ENCODE results near the gene PLEKHG4.

The PLEKHG4 gene

DNA sequence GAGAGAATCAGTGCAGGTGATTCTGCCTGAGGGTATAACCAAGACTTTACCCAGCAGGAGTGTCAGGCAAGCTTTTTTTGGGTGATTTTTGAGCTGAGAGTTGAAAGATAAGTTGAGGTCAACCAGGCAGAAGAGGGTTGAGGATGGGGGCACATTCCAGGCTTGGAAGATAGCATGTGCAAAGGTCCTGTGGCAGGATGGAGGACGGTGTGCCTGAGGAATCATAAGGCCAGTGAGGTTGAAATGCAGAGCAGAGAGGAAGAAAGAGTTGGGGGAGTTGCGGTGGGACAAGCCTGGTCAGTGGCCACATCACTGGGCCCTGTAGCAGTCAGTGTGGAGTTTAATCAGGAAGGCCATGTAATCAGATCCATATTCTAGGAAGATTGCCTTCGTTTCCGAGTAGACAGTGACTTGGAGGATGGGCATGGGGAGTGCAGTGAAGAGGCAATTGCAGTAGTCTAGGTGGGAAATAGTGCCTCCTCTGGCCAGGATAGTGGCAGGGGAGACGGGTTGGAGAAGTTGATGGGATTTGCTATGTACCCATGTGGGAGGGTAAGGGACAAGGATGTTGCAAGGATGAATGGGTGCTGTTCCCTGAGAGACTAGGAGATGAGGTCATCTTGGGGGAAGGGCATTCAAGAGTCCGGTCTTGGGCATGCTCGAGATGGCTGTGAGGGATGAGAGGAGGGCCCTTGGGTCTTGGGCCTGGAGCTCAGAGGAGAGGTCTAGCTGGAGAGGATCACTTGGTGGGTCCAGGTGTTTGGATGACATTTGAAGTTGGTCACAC, 3.9 kb downstream of the PLEKHG4 start:
- Histone ChIP-seq H3K27me3 (ENCODE audit: insufficient read depth, low read depth, severe bottlenecking) (no peaks in the 10 kb centered on the region), H3K36me3 (peaks cover 54% of the 10 kb centered on the region), H3K27ac (no peak overlapping the region), H3K4me3 (ENCODE audit: low read depth, low read length) (no peak overlapping the region), H3K9me3 (ENCODE audit: severe bottlenecking) (no peaks in the 10 kb centered on the region)
- DNase-seq = no peak
- TF ChIP-seq, protein P1, sequence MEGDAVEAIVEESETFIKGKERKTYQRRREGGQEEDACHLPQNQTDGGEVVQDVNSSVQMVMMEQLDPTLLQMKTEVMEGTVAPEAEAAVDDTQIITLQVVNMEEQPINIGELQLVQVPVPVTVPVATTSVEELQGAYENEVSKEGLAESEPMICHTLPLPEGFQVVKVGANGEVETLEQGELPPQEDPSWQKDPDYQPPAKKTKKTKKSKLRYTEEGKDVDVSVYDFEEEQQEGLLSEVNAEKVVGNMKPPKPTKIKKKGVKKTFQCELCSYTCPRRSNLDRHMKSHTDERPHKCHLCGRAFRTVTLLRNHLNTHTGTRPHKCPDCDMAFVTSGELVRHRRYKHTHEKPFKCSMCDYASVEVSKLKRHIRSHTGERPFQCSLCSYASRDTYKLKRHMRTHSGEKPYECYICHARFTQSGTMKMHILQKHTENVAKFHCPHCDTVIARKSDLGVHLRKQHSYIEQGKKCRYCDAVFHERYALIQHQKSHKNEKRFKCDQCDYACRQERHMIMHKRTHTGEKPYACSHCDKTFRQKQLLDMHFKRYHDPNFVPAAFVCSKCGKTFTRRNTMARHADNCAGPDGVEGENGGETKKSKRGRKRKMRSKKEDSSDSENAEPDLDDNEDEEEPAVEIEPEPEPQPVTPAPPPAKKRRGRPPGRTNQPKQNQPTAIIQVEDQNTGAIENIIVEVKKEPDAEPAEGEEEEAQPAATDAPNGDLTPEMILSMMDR (IDR thresholded peaks at IDR 0.05; ENCODE audit: low read depth, low read length) = 0 out of 2 replicates have a peak, but pooled peaks have one; percentile 7

DNA sequence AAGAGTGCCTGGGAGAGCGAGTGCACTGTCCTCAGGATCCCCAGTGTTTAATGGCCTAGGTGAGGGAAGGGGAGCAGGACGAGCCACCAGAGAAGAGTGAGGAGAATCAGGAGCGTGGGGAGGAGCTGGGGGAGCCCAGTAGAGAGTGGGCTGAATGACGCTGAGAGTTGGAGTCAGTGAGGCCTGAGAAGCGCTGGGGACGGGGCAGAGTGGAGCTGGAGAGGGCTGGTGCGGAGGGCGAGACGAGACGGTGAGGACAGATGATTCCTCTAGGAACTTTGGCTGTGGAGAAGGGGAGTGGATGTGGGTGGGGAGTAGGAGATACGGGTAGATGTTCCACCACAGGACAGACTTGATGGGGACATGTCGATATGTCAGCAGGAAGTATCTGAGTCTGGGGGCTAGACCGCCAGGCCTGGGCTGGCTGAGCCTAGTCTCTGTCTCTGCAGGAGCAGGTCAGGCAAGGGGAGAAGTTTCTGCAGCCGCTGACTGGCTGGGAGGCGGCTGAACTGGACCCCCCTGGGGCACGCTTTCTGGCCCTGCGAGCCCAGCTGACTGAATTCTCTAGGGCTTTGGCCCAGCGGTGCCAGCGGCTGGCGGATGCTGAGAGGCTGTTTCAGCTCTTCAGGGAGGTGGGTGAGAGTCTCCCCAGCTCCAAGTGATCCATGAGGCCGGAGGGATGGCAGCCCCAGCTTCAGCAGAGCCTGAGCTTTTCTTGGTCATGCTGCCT, 4.7 kb downstream of the PLEKHG4 start:
- TF ChIP-seq, protein P1 (IDR thresholded peaks at IDR 0.05; ENCODE audit: low read depth, low read length) = no peak
- Histone ChIP-seq H3K36me3 (peaks cover 53% of the 10 kb centered on the region), H3K9me3 (ENCODE audit: severe bottlenecking) (no peaks in the 10 kb centered on the region), H3K27ac (no peak overlapping the region), H3K4me3 (ENCODE audit: low read depth, low read length) (no peak overlapping the region), H3K27me3 (ENCODE audit: insufficient read depth, low read depth, severe bottlenecking) (no peaks in the 10 kb centered on the region)
- no peak for DNase-seq

DNA sequence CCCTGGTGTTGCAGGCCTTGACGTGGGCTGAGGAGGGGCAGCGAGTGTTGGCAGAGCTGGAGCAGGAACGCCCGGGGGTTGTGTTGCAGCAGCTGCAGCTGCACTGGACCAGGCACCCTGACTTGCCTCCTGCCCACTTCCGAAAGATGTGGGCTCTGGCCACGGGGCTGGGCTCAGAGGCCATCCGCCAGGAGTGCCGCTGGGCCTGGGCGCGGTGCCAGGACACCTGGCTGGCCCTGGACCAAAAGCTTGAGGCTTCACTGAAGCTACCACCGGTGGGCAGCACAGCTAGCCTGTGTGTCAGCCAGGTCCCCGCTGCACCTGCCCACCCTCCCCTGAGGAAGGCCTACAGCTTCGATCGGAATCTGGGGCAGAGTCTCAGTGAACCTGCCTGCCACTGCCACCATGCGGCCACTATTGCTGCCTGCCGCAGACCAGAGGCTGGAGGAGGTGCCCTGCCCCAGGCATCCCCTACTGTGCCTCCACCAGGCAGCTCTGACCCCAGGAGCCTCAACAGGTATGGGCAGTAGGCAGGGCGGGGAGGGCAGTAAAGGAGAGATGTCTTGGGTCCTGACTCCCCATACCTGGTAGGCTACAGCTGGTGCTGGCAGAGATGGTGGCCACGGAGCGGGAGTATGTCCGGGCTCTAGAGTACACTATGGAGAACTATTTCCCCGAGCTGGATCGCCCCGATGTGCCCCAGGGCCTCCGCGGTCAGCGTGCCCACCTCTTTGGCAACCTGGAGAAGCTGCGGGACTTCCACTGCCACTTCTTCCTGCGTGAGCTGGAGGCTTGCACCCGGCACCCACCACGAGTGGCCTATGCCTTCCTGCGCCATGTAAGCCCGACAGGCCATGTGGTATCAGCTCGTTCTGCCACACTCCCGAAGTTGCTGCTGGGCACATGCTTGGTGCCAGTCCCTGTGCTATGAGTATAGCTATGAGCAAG, 5.6 kb downstream of the PLEKHG4 start:
- H3K27me3 ChIP-seq (ENCODE audit: insufficient read depth, low read depth, severe bottlenecking) = no peaks in the 10 kb centered on the region
- H3K9me3 ChIP-seq (ENCODE audit: severe bottlenecking) = no peaks in the 10 kb centered on the region
- peak; percentile 60 for DNase-seq
- H3K36me3 ChIP-seq = peaks cover 53% of the 10 kb centered on the region
- H3K4me3 ChIP-seq (ENCODE audit: low read depth, low read length) = no peak overlapping the region
- no peak overlapping the region for H3K27ac ChIP-seq
- TF ChIP-seq, protein P1 (IDR thresholded peaks at IDR 0.05; ENCODE audit: low read depth, low read length) = peak; percentile 74

DNA sequence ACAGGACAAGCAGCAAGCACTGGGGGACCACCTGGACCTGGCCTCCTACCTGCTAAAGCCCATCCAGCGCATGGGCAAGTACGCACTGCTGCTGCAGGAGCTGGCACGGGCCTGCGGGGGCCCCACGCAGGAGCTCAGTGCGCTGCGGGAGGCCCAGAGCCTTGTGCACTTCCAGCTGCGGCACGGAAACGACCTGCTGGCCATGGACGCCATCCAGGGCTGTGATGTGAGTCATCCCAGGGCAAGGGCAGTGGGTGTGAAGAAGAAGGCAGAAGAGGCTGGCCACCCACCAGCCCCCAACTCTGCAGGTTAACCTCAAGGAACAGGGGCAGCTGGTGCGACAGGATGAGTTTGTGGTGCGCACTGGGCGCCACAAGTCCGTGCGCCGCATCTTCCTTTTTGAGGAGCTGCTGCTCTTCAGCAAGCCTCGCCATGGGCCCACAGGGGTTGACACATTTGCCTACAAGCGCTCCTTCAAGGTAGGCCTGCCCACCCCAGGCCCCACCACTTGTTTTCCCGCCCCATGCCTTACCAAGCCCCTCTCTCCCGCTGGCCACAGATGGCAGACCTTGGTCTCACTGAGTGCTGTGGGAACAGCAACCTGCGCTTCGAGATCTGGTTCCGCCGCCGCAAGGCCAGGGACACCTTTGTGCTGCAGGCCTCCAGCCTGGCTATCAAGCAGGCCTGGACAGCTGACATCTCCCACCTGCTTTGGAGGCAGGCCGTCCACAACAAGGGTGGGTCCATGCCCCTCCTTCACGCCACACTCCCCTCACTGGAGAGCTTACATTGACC, 7.3 kb downstream of the PLEKHG4 start:
- Histone ChIP-seq H3K36me3 (peaks cover 53% of the 10 kb centered on the region), H3K27me3 (ENCODE audit: insufficient read depth, low read depth, severe bottlenecking) (no peaks in the 10 kb centered on the region), H3K9me3 (ENCODE audit: severe bottlenecking) (no peaks in the 10 kb centered on the region), H3K27ac (no peak overlapping the region), H3K4me3 (ENCODE audit: low read depth, low read length) (no peak overlapping the region)
- TF ChIP-seq, protein P1 (IDR thresholded peaks at IDR 0.05; ENCODE audit: low read depth, low read length) = no peak
- DNase-seq = no peak

DNA sequence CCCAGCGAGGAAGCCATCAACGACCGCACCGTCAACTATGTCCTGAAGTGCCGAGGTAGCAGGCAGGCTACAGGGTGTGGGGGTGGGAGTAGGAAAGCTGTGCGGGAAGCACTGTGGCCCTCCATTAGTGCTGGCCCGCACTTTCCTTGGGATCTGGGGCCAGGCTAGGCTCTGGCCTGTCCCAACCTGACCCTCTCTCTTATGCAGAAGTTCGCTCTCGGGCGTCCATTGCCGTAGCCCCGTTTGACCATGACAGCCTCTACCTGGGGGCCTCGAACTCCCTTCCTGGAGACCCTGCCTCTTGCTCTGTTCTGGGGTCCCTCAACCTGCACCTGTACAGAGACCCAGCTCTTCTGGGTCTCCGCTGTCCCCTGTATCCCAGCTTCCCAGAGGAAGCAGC, 8.6 kb downstream of the PLEKHG4 start:
- H3K27ac ChIP-seq = no peak overlapping the region
- TF ChIP-seq, protein P1 (IDR thresholded peaks at IDR 0.05; ENCODE audit: low read depth, low read length) = no peak
- no peak for DNase-seq
- peaks cover 40% of the 10 kb centered on the region for H3K36me3 ChIP-seq
- H3K4me3 ChIP-seq (ENCODE audit: low read depth, low read length) = no peak overlapping the region
- H3K27me3 ChIP-seq (ENCODE audit: insufficient read depth, low read depth, severe bottlenecking) = no peaks in the 10 kb centered on the region
- no peaks in the 10 kb centered on the region for H3K9me3 ChIP-seq (ENCODE audit: severe bottlenecking)

Measured in WERI-Rb-1 (cell line).